Mucosa of gallbladder (tissue), 1 donor: Measurements from ENCODE around the gene JAKMIP1. TPM values are rescaled to one million over a fixed set of nuclear protein-coding genes. Genes with fewer than 3 reads are reported as not detected.

Experiments used
- DNase-seq: peaks from one replicate; pipeline ENCODE4 v3.0.0-alpha.2; 2020; ENCODE audit warnings: low spot score
- total RNA-seq: library from RNA; stranded (reverse); gene quantifications from one replicate; pipeline ENCODE4 v1.2.1, GENCODE V29; 2021
- donor health status: DM: no; HTN: no; CAD: no.

The JAKMIP1 gene
- total RNA-seq, 1 donor from 2014 or later, result 0.37 TPM

GRCh38 chr4:6201580-6202091, 1.3 kb upstream of the JAKMIP1 start:
- no peak for DNase-seq

DNA sequence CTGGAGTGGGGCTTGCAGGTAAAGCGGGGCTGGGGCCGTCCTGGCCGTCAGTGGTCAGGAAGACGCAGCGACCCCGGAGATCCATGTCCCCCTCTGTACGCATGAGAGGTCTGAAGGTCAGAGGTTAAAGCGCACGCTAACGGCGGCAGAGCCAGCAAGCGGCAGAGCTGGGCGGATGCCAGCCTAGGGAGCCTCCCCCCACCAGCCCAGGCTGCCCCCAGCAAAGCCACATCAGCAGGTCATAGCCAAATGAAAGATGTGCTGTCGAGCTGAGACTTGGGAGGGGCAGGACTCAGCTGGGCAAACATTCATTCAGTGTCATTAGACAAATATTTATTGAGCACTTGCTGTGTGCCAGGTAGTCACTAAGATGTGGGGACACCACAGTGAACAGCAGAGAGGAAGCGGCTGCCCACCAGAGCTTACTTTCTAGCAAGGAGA, 593 bp upstream of the JAKMIP1 start:
- no peak for DNase-seq

- no peak for DNase-seq
Observed at GRCh38 chr4:6199422-6199921, 877 bp downstream of the JAKMIP1 start.

DNA sequence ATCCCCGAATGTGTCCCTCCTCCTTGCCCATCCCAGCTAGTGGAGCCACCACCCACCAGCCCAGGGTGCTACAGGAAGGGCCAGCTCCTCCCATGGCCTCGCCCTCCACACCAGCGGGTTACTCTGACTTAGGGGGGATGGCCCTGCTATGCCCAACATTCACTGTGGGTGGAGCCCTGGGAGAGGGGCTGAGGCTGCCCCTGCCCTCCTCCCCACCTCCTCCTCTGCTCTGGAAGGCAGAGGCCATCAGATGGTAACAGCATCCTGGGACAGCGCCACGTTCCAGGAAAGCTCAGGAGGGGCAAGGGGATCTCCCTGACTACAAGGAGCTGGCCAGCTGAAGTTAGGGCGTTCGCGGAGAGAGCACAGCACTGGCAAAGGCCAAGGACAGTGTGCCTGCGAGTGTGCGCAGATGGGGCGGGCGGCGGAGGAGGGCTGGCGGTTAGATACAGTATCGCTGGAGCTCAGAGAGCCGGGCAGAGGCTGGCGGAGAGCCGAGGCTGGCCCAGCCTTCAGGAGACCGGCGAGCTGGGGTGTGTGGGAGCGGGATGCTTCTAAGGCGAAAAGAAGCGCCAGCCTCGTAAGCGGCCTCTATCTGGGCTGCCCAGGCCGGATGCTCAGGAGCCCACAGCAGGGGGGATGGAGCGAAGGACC, 1.5 kb downstream of the JAKMIP1 start:
- no peak for DNase-seq

DNA sequence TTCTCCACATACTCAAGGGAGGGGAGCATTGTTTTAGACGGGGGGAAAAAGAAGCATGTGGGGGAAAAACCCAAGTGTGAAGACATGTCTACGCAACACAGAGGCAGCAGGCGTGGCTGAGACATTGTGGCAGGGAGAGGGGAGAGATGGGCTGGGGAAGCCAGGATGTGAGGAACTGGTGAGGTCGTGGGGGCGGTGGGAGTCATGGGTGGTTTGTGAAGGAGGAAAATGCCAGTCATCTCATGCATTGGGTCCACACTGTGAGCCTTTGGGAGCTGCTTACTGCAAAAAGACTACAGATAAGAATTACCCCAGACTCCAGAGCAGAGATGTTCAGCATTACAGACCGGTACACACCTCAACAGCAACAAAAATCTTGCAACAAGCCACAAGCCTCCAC, 2.1 kb downstream of the JAKMIP1 start:
- no peak for DNase-seq

DNA sequence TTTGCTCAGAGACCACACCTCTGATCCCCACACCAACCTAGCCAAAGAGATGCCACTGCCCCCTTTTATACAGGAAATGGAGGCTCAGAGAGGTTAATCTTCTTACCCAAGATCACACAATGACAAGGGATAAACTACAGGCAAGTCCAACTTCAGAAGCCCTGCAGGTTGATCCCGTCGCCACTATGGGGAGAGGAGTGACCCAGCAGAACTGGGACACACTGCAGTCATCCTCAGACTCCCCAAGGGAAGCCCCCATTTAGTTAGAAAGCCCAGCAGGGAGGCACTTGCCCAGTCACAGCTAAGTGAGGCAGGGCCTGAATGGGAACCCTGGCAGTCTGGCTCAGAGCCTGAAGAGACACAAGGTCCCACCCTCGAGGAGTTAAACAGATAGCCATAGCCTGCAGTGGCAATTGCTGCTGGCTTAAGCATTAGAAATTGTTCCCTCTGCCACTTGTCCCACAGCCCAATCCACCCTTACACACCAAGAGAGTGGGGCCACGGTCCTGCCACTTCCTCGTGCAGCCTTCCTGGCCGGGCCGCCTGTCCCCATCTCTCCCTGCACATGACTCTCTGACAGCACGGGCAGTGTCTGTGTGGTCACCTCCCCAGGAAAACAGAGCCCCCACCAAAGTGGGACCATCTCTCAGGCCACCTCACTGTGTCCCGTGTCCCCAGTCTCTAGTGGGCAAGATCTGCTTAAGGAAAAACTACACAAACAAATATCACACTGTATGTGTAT, 2.7 kb downstream of the JAKMIP1 start:
- no peak for DNase-seq

- no peak for DNase-seq
Observed at GRCh38 chr4:6196871-6197270, 3.5 kb downstream of the JAKMIP1 start.

DNA sequence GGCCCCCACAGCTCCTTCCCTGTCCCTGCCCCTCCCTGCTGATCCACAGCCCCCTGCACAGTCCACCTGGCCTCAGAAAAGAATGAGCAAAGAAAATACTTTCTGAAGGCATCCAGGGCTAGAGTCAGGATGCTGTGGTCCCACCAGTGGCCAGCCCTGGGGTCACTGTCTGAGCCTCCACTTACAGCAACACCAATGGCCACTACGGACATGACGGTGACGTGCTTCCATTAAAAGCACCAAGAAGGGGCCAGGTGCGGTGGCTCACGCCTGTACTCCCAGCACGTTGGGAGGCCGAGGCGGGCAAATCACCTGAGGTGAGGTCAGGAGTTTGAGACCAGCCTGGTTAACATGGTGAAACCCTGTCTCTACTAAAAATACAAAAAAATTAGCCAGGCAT, 4.0 kb downstream of the JAKMIP1 start:
- no peak for DNase-seq

DNA sequence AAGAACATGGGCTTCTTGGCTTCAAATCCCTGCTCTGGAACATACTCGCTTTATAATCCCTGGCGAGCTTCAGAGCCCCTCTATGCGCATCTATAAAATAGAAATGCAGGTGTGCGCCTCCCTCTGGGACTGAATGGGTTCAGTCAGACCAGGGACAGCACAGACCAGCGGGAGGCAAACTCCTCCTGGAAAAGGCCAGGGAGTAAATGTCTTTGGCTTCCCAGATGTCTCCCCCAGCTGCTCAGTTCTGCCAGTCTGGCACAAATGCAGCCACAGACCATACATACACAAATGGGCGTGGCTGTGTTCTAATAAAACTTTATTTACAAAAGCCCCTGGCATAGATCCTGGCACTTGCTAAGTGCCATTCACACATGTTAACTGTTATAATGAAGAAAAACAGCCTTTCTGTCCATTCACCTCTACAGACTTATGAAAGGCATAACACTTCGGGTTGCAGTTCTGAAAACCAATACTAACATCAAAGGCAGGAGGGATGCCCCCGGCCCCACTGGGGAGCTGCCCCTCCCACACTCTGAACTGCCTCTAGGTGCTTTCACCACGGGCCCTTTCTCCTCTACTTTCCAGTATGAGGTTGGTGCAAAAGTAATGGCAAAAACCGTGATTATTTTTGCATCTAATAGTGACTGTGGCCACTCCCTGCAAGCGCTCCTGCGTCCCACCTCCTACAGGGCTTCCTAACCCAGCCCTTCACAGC, 4.6 kb downstream of the JAKMIP1 start:
- no peak for DNase-seq

GRCh38 chr4:6194458-6195195, 5.7 kb downstream of the JAKMIP1 start:
- DNase-seq, result no peak

GRCh38 chr4:6193399-6193798, 7.0 kb downstream of the JAKMIP1 start:
- DNase-seq, result no peak

GRCh38 chr4:6192245-6192644, 8.1 kb downstream of the JAKMIP1 start:
- DNase-seq, result no peak

GRCh38 chr4:6191448-6192130, 8.8 kb downstream of the JAKMIP1 start:
- DNase-seq, result no peak

DNA sequence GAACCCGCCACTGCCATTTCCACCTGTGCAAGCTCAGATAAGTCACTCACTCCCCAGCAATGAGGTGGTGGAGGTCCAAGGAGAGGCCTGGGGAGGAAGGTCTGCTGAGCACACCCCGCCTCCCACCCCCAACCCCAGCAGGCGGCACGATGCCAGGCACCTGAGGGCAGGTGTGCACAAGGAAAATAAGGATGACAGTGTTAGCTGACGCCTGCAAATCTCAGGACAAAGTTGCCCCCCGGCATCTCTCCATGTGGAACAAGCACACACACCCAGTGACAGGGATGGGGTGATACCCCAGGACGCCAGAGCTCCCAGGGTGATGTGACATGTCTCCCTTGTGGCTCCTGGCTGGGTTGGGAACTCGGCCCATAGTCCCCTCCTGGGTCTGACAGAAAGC, 9.9 kb downstream of the JAKMIP1 start:
- DNase-seq, result no peak

DNA sequence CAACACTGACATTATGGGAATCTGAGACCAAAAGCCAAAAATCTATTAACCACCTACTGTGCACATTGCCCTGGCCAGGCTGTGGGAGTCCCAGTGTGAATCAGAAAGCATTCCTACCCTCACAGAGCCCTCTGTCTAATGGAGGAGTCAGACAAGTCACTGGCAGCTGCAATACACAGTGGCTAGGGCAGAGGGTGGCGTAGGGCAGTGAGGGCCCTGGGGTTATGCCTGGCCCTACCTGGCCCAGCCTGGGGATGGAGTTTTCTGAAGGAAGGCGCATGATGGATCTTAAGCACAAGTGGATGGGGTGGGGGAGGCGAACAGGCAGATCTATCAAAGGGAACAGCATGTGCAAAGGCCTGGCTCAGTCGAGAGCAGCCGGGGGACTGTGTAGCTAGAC, 10.8 kb downstream of the JAKMIP1 start:
- no peak for DNase-seq

DNA sequence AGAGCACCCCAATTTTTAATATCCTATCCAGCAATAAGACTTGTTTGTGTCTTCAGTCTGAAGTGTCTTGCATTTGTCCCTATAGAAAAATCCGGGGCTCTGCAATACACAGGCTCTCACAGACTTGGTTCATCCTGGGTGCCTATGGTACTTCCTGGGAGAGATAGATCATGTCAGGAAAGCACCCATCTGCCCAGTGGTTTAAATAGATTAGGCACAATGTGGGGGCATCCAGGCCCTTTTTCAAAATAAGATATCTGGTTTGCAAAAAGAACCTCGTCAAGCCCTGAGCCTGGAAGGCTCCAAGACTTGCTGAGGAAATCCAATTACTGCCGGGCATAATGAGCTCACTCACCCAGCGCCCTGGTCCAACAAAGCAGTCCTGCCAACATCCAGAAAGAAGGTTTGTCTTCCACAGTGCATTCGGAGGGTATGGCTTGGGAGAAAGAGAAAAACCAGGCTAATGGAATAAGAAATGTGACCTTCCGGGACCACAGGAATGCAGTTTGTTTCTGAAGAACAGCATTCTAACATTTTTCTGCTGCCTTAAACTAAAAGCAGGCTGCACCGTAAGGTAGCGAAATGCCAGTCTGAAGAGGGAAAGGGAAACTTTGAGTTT, 11.6 kb downstream of the JAKMIP1 start:
- DNase-seq, result no peak

GRCh38 chr4:6184169-6184568, 16.2 kb downstream of the JAKMIP1 start:
- DNase-seq, result no peak

DNA sequence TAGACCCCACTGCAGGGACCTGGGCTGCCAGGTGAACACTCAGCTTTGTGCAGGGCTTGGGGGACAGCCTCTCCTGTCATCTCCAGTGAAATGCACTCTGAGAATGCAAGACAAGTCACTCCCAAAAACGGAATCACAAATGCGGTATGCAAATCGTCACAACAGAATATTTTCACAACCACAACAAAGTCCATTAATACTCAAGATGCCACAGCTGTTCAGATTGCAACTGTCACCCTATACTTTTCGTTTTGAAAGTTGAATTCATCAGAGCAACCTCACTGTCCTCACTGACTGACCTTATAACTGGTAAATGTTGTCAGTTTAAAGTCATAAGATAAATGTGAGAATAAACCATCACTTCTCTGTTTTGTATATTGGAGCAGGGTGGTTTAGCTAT, 16.6 kb downstream of the JAKMIP1 start:
- DNase-seq, result no peak

DNA sequence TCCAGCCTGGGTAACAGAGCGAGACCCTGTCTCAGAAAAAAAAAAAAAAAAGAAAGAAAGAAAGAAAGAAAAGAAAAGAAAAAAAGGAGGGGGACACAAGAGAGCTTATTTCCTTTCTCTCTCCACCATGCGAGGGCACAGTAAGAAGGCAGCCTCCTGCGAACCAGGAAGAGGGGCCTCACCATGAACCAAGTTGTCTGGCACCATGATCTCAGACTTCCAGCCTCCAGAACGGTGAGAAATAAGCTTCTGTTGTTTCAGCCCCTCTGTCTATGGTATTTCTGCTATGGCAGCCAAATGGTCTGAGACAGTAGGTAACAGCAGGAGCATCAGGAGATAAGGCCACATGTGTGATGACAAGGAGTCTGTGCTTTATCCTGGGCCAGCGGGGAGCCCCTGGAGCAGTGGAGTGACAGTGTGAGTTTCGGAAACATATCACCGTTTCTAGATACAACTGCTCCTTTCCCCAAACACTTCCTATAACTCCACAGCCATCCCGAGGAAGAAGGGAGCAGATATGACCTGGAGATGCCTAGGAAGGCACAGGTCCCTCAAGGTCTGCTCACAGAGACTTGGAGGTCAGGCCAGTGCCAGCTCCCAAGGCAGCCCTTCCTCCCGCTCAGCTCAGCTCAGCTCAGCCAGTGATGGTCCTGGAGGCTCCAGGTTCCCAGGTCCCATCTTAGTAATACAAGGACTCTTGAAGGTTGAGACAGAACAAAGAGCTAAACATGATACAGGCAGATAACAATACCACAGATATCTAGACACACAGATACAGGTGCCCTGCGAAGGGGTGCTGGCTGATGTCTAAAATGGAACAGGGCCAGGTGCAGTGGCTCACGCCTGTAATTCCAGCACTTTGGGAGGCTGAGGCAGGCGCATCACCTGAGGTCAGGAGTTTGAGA, 17.7 kb downstream of the JAKMIP1 start:
- no peak for DNase-seq
